ENCODE data around the gene CTNNA1.

Gene CTNNA1

DNA sequence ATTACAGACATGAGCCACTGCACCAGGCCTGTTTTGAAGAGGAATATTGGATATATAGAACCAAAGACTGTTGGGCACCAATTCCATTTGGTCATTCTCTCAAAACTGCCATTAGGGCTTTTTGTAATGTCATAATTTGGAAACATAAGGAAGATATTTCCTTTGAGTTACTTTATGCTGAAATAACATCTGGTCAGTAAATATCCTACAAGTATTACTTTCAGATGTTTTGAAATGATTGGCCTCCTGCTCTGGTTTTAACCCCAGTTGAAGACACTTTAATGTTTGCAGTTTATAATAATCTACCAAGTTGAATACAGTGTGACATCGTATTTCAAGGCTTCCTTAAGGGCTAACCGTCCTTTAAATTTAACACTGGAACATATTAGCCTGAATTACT lies 88.3 kb downstream of the CTNNA1 start:
- DNase-seq (ENCODE audit: low spot score), result no peak
- in situ Hi-C loops (cut with MboI; ENCODE audit: low pct_unique_long_range_greater_than_20kb, low sequenced_read_pairs, unreplicated experiment), result no loop called here
- TF ChIP-seq, protein P1, sequence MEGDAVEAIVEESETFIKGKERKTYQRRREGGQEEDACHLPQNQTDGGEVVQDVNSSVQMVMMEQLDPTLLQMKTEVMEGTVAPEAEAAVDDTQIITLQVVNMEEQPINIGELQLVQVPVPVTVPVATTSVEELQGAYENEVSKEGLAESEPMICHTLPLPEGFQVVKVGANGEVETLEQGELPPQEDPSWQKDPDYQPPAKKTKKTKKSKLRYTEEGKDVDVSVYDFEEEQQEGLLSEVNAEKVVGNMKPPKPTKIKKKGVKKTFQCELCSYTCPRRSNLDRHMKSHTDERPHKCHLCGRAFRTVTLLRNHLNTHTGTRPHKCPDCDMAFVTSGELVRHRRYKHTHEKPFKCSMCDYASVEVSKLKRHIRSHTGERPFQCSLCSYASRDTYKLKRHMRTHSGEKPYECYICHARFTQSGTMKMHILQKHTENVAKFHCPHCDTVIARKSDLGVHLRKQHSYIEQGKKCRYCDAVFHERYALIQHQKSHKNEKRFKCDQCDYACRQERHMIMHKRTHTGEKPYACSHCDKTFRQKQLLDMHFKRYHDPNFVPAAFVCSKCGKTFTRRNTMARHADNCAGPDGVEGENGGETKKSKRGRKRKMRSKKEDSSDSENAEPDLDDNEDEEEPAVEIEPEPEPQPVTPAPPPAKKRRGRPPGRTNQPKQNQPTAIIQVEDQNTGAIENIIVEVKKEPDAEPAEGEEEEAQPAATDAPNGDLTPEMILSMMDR (IDR thresholded peaks at IDR 0.05; ENCODE audit: extremely low read depth, insufficient read depth, missing control alignments), result no peak

DNA sequence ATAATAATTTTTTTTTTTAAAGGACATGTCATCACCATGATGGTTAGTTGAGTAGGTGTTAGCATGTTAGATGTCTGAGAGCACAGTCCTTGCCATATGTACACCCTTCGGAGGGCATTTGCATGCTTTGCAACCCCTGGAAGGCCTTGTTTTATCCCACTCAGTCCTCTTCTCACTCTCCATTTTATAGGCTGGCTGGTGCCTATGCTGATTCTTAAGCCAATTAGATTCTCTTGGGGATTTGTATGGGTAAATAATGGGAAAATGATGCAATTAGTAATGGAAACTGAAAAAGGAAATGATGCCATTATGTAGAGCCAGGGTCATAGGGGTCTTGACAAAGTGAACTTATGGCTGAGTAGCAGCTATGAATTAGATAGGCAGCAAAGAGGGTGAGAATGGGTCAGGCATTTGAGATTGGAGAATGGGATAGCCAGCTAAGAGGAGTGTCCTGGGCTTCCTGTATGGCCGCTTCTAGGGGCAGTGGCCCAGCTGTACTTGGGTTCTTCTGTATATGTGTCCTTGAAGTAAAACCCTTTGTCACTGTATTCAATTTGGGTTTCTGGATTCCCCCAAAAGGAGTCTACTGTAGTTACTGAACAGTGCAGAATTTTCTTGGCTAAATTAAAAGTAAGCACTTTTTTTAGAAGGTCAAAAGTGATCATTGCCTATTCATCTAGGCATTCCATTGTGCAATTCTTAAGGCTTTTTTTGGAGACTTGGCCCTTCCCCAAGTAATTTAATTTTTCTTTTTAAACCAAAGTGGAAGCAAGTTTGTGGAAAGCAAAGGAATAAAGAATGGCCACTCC lies 90.3 kb downstream of the CTNNA1 start:
- TF ChIP-seq, protein P1 (IDR thresholded peaks at IDR 0.05; ENCODE audit: extremely low read depth, insufficient read depth, missing control alignments), result no peak
- DNase-seq (ENCODE audit: low spot score), result no peak
- in situ Hi-C loops (cut with MboI; ENCODE audit: low pct_unique_long_range_greater_than_20kb, low sequenced_read_pairs, unreplicated experiment), result no loop called here

DNA sequence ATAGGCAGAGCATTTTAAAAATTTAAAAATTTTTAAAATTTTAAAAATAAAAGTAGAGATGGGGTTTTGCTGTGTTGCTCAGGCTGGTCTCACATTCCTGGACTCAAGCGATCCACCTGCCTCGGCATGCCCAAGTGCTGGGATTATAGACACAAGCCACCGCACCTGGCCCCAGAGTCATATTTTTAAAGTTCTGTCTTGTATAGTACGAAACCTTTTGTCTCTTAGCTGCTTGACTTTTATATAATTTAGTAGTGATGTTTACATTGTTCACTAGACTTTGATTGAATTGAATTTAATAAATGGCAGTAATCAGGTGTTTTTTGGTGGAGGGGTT lies 90.9 kb downstream of the CTNNA1 start:
- in situ Hi-C loops (cut with MboI; ENCODE audit: low pct_unique_long_range_greater_than_20kb, low sequenced_read_pairs, unreplicated experiment), result no loop called here
- DNase-seq (ENCODE audit: low spot score), result no peak
- TF ChIP-seq, protein P1 (IDR thresholded peaks at IDR 0.05; ENCODE audit: extremely low read depth, insufficient read depth, missing control alignments), result no peak

DNA sequence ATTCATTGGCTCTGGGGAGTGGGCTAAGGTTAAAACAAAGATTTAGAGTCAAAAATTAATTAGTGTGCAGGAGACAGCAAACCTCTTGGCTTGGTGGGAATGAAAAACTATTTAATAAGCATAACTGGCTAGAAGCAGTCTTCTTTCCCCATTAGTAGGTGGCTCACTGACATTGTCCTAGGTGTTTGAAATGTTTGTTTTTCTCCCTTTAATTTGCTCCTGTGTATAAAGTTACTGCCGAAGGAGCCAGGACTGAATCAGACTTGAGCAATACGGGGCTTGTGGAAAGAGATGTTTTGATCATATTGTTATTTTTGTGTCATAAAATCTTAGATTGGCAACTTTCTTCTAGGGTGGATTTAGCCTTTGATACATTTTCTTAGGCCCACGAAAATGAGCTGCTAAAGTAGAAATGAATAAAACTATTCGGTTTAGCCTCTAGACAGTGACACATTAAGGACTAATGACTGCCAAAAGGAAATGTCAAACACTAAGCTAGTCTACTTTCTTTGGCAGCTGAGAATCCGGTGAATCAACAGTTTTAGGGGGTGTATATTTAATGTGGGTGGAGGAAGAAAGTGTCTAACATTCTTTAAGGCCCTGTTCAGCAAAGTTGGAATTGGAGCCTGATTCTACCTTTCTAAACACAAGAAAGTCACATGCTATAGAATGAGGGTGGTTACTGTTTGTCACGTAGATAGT lies 91.7 kb downstream of the CTNNA1 start:
- DNase-seq (ENCODE audit: low spot score), result no peak
- in situ Hi-C loops (cut with MboI; ENCODE audit: low pct_unique_long_range_greater_than_20kb, low sequenced_read_pairs, unreplicated experiment), result no loop called here
- TF ChIP-seq, protein P1 (IDR thresholded peaks at IDR 0.05; ENCODE audit: extremely low read depth, insufficient read depth, missing control alignments), result no peak

DNA sequence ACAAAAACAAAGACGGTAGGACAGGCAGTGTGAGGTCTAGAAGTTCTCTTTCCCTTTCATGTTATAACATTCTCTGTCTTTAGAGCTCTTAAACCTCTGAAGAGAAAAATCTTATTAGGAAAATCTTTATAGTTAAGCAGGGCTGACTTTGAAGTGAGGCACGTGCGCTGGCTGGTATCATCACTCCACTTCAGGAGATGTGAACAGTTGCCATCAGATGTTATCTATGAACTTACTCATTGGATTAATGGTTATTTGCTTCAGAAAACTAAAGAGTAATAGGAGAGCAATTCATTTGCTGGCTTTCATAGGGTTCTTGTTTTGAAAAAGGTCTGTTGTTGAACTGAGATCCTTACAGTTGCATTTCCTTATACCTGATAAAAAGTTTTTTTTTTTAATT lies 96.2 kb downstream of the CTNNA1 start:
- no peak for DNase-seq (ENCODE audit: low spot score)
- TF ChIP-seq, protein P1 (IDR thresholded peaks at IDR 0.05; ENCODE audit: extremely low read depth, insufficient read depth, missing control alignments), result no peak
- in situ Hi-C loops (cut with MboI; ENCODE audit: low pct_unique_long_range_greater_than_20kb, low sequenced_read_pairs, unreplicated experiment), result no loop called here

DNA sequence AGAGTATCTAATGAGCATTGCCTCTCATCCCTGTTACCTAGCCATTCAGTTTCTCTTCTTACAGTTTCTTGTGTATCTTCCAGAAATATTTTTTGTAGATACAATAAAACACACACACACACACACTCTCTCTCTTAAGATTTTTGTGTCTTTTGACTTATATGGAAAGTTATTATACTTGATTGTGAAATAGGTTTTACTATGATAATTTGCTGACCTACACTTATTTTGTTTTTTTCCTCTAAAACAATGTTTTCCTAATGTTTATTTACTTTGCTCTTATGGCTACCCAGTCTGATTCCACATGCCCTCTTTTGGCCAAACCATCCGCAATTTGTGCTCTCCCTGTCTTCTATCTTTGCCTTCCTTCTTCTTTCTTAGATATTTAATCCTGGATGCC lies 96.7 kb downstream of the CTNNA1 start:
- no peak for DNase-seq (ENCODE audit: low spot score)
- TF ChIP-seq, protein P1 (IDR thresholded peaks at IDR 0.05; ENCODE audit: extremely low read depth, insufficient read depth, missing control alignments), result no peak
- in situ Hi-C loops (cut with MboI; ENCODE audit: low pct_unique_long_range_greater_than_20kb, low sequenced_read_pairs, unreplicated experiment), result no loop called here

Measured in GM13977 (cell line).